ENCODE data around the gene TLR6. TPM values are rescaled to one million over a fixed set of nuclear protein-coding genes. Genes with fewer than 3 reads are reported as not detected.
A peak's percentile ranks its signal among the peaks of the same experiment; 100 is the strongest.

TLR6 gene
- polyA plus RNA-seq, 1 of the 3 experiments (the other 2 are of a cell fraction): 0.10 TPM

GRCh38 chr4:38859501-38859900 is 2.9 kb upstream of the TLR6 start (continued):
- no peak for TF ChIP-seq FOXJ3 (CRISPR knock-in tag; IDR thresholded peaks at IDR 0.05)
- TF ChIP-seq MXI1 (IDR thresholded peaks at IDR 0.05; ENCODE audit: low read depth, low read length): no peak
- no peak for TF ChIP-seq PBX3 (IDR thresholded peaks at IDR 0.05)
- TF ChIP-seq FOSL2 (IDR thresholded peaks at IDR 0.05; ENCODE audit: borderline replicate concordance, low read depth): no peak
- no peak for TF ChIP-seq REST (IDR thresholded peaks at IDR 0.05; ENCODE audit: low read depth, low read length)

- no peaks in the 10 kb centered on the region for H3K79me2 ChIP-seq (ENCODE audit: insufficient read depth)
- DNase-seq: no peak
- TF ChIP-seq EZH2phosphoT487 (IDR thresholded peaks at IDR 0.05; ENCODE audit: borderline replicate concordance, low read depth): no peak
- no peak for TF ChIP-seq MAX (IDR thresholded peaks at IDR 0.05; ENCODE audit: low read depth)
- no peak for TF ChIP-seq RXRA (IDR thresholded peaks at IDR 0.05; ENCODE audit: borderline replicate concordance, low read depth)
- TF ChIP-seq NFIC (IDR thresholded peaks at IDR 0.05; ENCODE audit: borderline replicate concordance): no peak
- no peak for TF ChIP-seq TEAD4 (IDR thresholded peaks at IDR 0.05; ENCODE audit: borderline replicate concordance, insufficient read depth)
- TF ChIP-seq EP300 (IDR thresholded peaks at IDR 0.05; ENCODE audit: borderline replicate concordance in 1 of 2, low read depth in 1 of 2, low read length in 1 of 2): no peak
- no peak for TF ChIP-seq SIN3A (IDR thresholded peaks at IDR 0.05; ENCODE audit: borderline replicate concordance, low read depth, low read length)
- TF ChIP-seq TCF12 (IDR thresholded peaks at IDR 0.05): no peak
- TF ChIP-seq RCOR1 (IDR thresholded peaks at IDR 0.05; ENCODE audit: low read length): no peak
- peaks cover 0 to 14% of the 10 kb centered on the region in 2 experiments for H3K4me1 ChIP-seq (ENCODE audit: control insufficient read depth in 1 of 2, insufficient read depth in 2 of 2, low read depth in 1 of 2, low read length in 1 of 2)
- peaks cover 19% of the 10 kb centered on the region for H3F3A ChIP-seq (replicated peaks; ENCODE audit: insufficient read depth)
- peaks cover 11% of the 10 kb centered on the region for H3K9me3 ChIP-seq
- CTCF ChIA-PET: interaction anchor here (1.0 kb wide), 1 partner anchor 75 kb away, joined by 3 read pairs; the partner anchor contains the start of gene TLR10
- H3K4me3 ChIP-seq (ENCODE audit: low read depth in 2 of 2, low read length in 1 of 2): peak overlapping the region in 1 of 2 experiments; percentile 39; a peak in 2 of 4 replicates
- peak overlapping the region; percentile 64; the same call in 1 of the 2 replicates for H2AFZ ChIP-seq (ENCODE audit: low read depth)
- H4K20me1 ChIP-seq (ENCODE audit: insufficient read depth): no peaks in the 10 kb centered on the region
- 12% methylated on average over 3 of the region's 3 CpGs for WGBS (ENCODE audit: low lambda C conversion rate)
- no peaks in the 10 kb centered on the region for H3K9me2 ChIP-seq
- peak overlapping the region; percentile 65 for H3K4me2 ChIP-seq
- peak overlapping the region; percentile 44 for H3K9ac ChIP-seq
- POLR2A ChIA-PET: no interaction called here
- H3K36me3 ChIP-seq (replicated peaks in 1 of 2; ENCODE audit: control insufficient read depth in 1 of 2, insufficient read depth in 2 of 2, low read length in 1 of 2): peaks cover 0 to 7% of the 10 kb centered on the region in 2 experiments
- H3K27me3 ChIP-seq (ENCODE audit: insufficient read depth): no peaks in the 10 kb centered on the region
- H3K27ac ChIP-seq (ENCODE audit: low read depth in 2 of 2, low read length in 1 of 2): peak overlapping the region; percentile 43 to 93; a peak in 3 of 4 replicates
Observed at GRCh38 chr4:38858097-38858420, 1.4 kb upstream of the TLR6 start.

Data from SK-N-SH (cell line).